ENCODE measurements around the gene SENP6.

DNA sequence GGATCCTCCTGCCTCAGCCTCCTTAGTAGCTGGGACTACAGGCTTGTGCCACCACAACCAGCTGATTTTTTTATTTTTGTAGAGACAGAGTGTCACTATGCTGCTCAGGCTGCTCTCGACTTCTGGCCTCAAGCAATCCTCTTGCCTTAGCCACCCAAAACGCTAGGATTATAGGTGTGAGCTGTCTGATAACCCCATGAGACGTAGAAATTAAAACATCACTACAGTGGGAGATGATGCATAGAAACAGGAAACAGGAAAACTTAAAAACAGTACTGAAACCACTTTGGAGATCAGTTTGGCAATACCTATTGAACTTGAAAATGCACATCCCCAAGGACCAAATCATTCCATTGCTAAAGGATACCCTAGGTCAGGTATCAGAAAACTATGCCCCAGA lies 10.8 kb downstream of the SENP6 start:
- TF ChIP-seq, protein P1, sequence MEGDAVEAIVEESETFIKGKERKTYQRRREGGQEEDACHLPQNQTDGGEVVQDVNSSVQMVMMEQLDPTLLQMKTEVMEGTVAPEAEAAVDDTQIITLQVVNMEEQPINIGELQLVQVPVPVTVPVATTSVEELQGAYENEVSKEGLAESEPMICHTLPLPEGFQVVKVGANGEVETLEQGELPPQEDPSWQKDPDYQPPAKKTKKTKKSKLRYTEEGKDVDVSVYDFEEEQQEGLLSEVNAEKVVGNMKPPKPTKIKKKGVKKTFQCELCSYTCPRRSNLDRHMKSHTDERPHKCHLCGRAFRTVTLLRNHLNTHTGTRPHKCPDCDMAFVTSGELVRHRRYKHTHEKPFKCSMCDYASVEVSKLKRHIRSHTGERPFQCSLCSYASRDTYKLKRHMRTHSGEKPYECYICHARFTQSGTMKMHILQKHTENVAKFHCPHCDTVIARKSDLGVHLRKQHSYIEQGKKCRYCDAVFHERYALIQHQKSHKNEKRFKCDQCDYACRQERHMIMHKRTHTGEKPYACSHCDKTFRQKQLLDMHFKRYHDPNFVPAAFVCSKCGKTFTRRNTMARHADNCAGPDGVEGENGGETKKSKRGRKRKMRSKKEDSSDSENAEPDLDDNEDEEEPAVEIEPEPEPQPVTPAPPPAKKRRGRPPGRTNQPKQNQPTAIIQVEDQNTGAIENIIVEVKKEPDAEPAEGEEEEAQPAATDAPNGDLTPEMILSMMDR (IDR thresholded peaks at IDR 0.05), result no peak
- TF ChIP-seq POLR2A (IDR thresholded peaks at IDR 0.05) (no peak), POLR2AphosphoS5 (IDR thresholded peaks at IDR 0.05) (no peak)

Data from prostate gland (tissue), 2 donors.